Left kidney (tissue), 2 donors: Measurements from ENCODE around the gene MAD1L1. TPM values are rescaled to one million over a fixed set of nuclear protein-coding genes. Genes with fewer than 3 reads are reported as not detected.
"Not testable (repeated sequence)": the region's sequence is repeated elsewhere in the genome, so short reads cannot be mapped to it uniquely, and the experiment has no call there.

Source experiments
- DNase-seq: peaks from one replicate; pipeline ENCODE4 v3.0.0-alpha.2; 2013
- polyA plus RNA-seq: library from polyadenylated mRNA; unstranded; fragments of 120-200 nt; gene quantifications from one replicate; pipeline ENCODE4 v1.2.1, GENCODE V29; 2013; ENCODE audit not compliant: insufficient read length

MAD1L1 gene
- polyA plus RNA-seq, 1 donor = 21.8 TPM

- no peak for DNase-seq
Observed at GRCh38 chr7:2002561-2003450, 229.9 kb downstream of the MAD1L1 start.

GRCh38 chr7:2001601-2002442 lies 230.9 kb downstream of the MAD1L1 start:
- no peak for DNase-seq

GRCh38 chr7:2000746-2001321 lies 231.9 kb downstream of the MAD1L1 start:
- no peak for DNase-seq

GRCh38 chr7:2000153-2000687 lies 232.5 kb downstream of the MAD1L1 start:
- no peak for DNase-seq

GRCh38 chr7:1999278-1999984 lies 233.3 kb downstream of the MAD1L1 start:
- DNase-seq = no peak

GRCh38 chr7:1998146-1998545 lies 234.6 kb downstream of the MAD1L1 start:
- DNase-seq = no peak

- DNase-seq = no peak
Observed at GRCh38 chr7:1997537-1998076, 235.1 kb downstream of the MAD1L1 start.

GRCh38 chr7:1996816-1997215 lies 235.9 kb downstream of the MAD1L1 start:
- DNase-seq = no peak

- not testable (repeated sequence) for DNase-seq
Observed at GRCh38 chr7:1995911-1996420, 236.8 kb downstream of the MAD1L1 start.

GRCh38 chr7:1995426-1995825 lies 237.3 kb downstream of the MAD1L1 start:
- no peak for DNase-seq

- DNase-seq = no peak
Observed at GRCh38 chr7:1994931-1995330, 237.8 kb downstream of the MAD1L1 start.

GRCh38 chr7:1993776-1994740 lies 238.7 kb downstream of the MAD1L1 start:
- DNase-seq = no peak

- no peak for DNase-seq
Observed at GRCh38 chr7:1993031-1993695, 239.6 kb downstream of the MAD1L1 start.

GRCh38 chr7:1992554-1992953 lies 240.2 kb downstream of the MAD1L1 start:
- no peak for DNase-seq

GRCh38 chr7:1990001-1990670 lies 242.6 kb downstream of the MAD1L1 start:
- DNase-seq = no peak

- DNase-seq = no peak
Observed at GRCh38 chr7:1989049-1989860, 243.5 kb downstream of the MAD1L1 start.

GRCh38 chr7:1988533-1988930 lies 244.2 kb downstream of the MAD1L1 start:
- no peak for DNase-seq
